Measurements from ENCODE around the gene CDC42EP1. TPM values are rescaled to one million over a fixed set of nuclear protein-coding genes. Genes with fewer than 3 reads are reported as not detected.

CDC42EP1 gene
- total and polyA plus RNA-seq, 2 experiments from 2014 or later = 7.7 to 10.2 TPM

GRCh38 chr22:37534445-37534844 is 25.8 kb upstream of the CDC42EP1 start:
- Mint-ChIP-seq H3K36me3 (ENCODE audit: low read depth) (no peaks in the 10 kb centered on the region), H3K27me3 (ENCODE audit: insufficient read depth, low read depth, poor library complexity) (peaks cover 7% of the 10 kb centered on the region), H3K4me3 (no peak overlapping the region), H3K4me1 (peaks cover 8% of the 10 kb centered on the region), H3K9me3 (no peaks in the 10 kb centered on the region; the same call in 2 of the 3 replicates), H3K27ac (no peak overlapping the region)
- no peaks in the 10 kb centered on the region for H3K36me3 ChIP-seq (ENCODE audit: insufficient read depth)
- no peaks in the 10 kb centered on the region for H3K4me1 ChIP-seq (ENCODE audit: insufficient read depth)
- no peaks in the 10 kb centered on the region for H3K9me2 ChIP-seq (ENCODE audit: insufficient read depth)
- H4K20me1 ChIP-seq (replicated peaks; ENCODE audit: insufficient read depth) = no peaks in the 10 kb centered on the region
- H3K79me2 ChIP-seq (replicated peaks; ENCODE audit: insufficient read depth) = no peaks in the 10 kb centered on the region
- TF ChIP-seq EZH2phosphoT487 (IDR thresholded peaks at IDR 0.05; ENCODE audit: unreplicated experiment) = no peak
- no peak for TF ChIP-seq NANOG (IDR thresholded peaks at IDR 0.05; ENCODE audit: borderline replicate concordance)
- TF ChIP-seq, protein P1, sequence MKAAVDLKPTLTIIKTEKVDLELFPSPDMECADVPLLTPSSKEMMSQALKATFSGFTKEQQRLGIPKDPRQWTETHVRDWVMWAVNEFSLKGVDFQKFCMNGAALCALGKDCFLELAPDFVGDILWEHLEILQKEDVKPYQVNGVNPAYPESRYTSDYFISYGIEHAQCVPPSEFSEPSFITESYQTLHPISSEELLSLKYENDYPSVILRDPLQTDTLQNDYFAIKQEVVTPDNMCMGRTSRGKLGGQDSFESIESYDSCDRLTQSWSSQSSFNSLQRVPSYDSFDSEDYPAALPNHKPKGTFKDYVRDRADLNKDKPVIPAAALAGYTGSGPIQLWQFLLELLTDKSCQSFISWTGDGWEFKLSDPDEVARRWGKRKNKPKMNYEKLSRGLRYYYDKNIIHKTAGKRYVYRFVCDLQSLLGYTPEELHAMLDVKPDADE (IDR thresholded peaks at IDR 0.05) = no peak
- no peak for TF ChIP-seq POLR2AphosphoS5 (IDR thresholded peaks at IDR 0.05; ENCODE audit: low read depth)
- TF ChIP-seq STAT1 (IDR thresholded peaks at IDR 0.05; ENCODE audit: unreplicated experiment) = no peak
- TF ChIP-seq, protein P2, sequence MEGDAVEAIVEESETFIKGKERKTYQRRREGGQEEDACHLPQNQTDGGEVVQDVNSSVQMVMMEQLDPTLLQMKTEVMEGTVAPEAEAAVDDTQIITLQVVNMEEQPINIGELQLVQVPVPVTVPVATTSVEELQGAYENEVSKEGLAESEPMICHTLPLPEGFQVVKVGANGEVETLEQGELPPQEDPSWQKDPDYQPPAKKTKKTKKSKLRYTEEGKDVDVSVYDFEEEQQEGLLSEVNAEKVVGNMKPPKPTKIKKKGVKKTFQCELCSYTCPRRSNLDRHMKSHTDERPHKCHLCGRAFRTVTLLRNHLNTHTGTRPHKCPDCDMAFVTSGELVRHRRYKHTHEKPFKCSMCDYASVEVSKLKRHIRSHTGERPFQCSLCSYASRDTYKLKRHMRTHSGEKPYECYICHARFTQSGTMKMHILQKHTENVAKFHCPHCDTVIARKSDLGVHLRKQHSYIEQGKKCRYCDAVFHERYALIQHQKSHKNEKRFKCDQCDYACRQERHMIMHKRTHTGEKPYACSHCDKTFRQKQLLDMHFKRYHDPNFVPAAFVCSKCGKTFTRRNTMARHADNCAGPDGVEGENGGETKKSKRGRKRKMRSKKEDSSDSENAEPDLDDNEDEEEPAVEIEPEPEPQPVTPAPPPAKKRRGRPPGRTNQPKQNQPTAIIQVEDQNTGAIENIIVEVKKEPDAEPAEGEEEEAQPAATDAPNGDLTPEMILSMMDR (conservative IDR thresholded peaks at IDR 0.05; ENCODE audit: low read depth in 2 of 2) = no peak
- no peak for TF ChIP-seq ZNF114 (CRISPR knock-in tag; IDR thresholded peaks at IDR 0.05)
- no peak for TF ChIP-seq ZNF331 (CRISPR knock-in tag; IDR thresholded peaks at IDR 0.05; ENCODE audit: low read depth)
- DNase-seq (ENCODE audit: low spot score) (no peak), ATAC-seq (no peak)
- H3K4me3 ChIP-seq = no peak overlapping the region
- no peaks in the 10 kb centered on the region for H3F3A ChIP-seq (replicated peaks; ENCODE audit: low read depth)
- H3K27ac ChIP-seq (ENCODE audit: low read depth) = no peak overlapping the region
- H3K27me3 ChIP-seq (ENCODE audit: insufficient read depth) = no peaks in the 10 kb centered on the region
- no peak overlapping the region for H2AFZ ChIP-seq
- no peak overlapping the region for H3K4me2 ChIP-seq

- H3K4me2 ChIP-seq = no peak overlapping the region
- Mint-ChIP-seq H3K4me3 (no peak overlapping the region), H3K4me1 (peaks cover 8% of the 10 kb centered on the region), H3K27me3 (ENCODE audit: insufficient read depth, low read depth, poor library complexity) (peaks cover 7% of the 10 kb centered on the region), H3K36me3 (ENCODE audit: low read depth) (no peaks in the 10 kb centered on the region), H3K27ac (no peak overlapping the region), H3K9me3 (no peaks in the 10 kb centered on the region)
- no peak overlapping the region for H2AFZ ChIP-seq
- no peaks in the 10 kb centered on the region for H3K27me3 ChIP-seq (ENCODE audit: insufficient read depth)
- no peaks in the 10 kb centered on the region for H4K20me1 ChIP-seq (replicated peaks; ENCODE audit: insufficient read depth)
- no peaks in the 10 kb centered on the region for H3K4me1 ChIP-seq (ENCODE audit: insufficient read depth)
- no peaks in the 10 kb centered on the region for H3K36me3 ChIP-seq (ENCODE audit: insufficient read depth)
- no peaks in the 10 kb centered on the region for H3F3A ChIP-seq (replicated peaks; ENCODE audit: low read depth)
- no peak for TF ChIP-seq CREB1 (CRISPR knock-in tag; IDR thresholded peaks at IDR 0.05; ENCODE audit: low read depth)
- H3K4me3 ChIP-seq = no peak overlapping the region
- no peaks in the 10 kb centered on the region for H3K79me2 ChIP-seq (replicated peaks; ENCODE audit: insufficient read depth)
- ATAC-seq (no peak), DNase-seq (ENCODE audit: low spot score) (no peak)
- H3K9me2 ChIP-seq (ENCODE audit: insufficient read depth) = no peaks in the 10 kb centered on the region
- H3K27ac ChIP-seq (ENCODE audit: low read depth) = no peak overlapping the region
These were observed 25.1 kb upstream of the CDC42EP1 start for GRCh38 chr22:37535159-37535558.
